GM20000 (cell line): Measurements from ENCODE around the gene HEPACAM2.

Experiments used
- DNase-seq: peaks from one replicate; pipeline ENCODE4 v3.0.0; 2012; ENCODE audit warnings: low spot score
- CTCF ChIP-seq: IDR thresholded peaks from 2 replicates; pipeline ENCODE4 v1.5.1; 2012; ENCODE audit warnings: mild to moderate bottlenecking, control low read depth; ENCODE audit errors: extremely low read depth, missing control alignments

The HEPACAM2 gene

GRCh38 chr7:93228302-93228701, 2.0 kb upstream of the HEPACAM2 start:
- DNase-seq, result peak; percentile 36
- peak; percentile 56 for TF ChIP-seq CTCF

- DNase-seq, result no peak
- TF ChIP-seq CTCF, result no peak
Observed at GRCh38 chr7:93219868-93220267, 6.4 kb downstream of the HEPACAM2 start.

- no peak for TF ChIP-seq CTCF
- DNase-seq, result no peak
Observed at GRCh38 chr7:93218997-93219827, 7.1 kb downstream of the HEPACAM2 start.

GRCh38 chr7:93212881-93213280, 13.4 kb downstream of the HEPACAM2 start:
- DNase-seq, result no peak
- TF ChIP-seq CTCF, result no peak

GRCh38 chr7:93211228-93211818, 14.9 kb downstream of the HEPACAM2 start:
- no peak for TF ChIP-seq CTCF
- DNase-seq, result no peak

- TF ChIP-seq CTCF, result no peak
Observed at GRCh38 chr7:93205046-93205445, 21.2 kb downstream of the HEPACAM2 start.

GRCh38 chr7:93203496-93203895, 22.8 kb downstream of the HEPACAM2 start:
- no peak for DNase-seq
- no peak for TF ChIP-seq CTCF

More at GRCh38 chr7:93205046-93205445, 21.2 kb downstream of the HEPACAM2 start:
- no peak for DNase-seq
